Glutamatergic neuron (in vitro differentiated cells): ENCODE measurements around the gene MRPS18B. TPM values are rescaled to one million over a fixed set of nuclear protein-coding genes. Genes with fewer than 3 reads are reported as not detected.
A peak's percentile ranks its signal among the peaks of the same experiment; 100 is the strongest.

Experiments
- DNase-seq: peaks from one replicate; pipeline ENCODE4 v3.0.0; 2022
- H3K27ac Mint-ChIP-seq: one replicate; pipeline ENCODE4 v1.8.0; 2020; ENCODE audit warnings: mild to moderate bottlenecking, mixed read lengths, inconsistent platforms; ENCODE audit not compliant: unreplicated experiment
- H3K27me3 Mint-ChIP-seq: one replicate; pipeline ENCODE4 v1.8.0; 2020; ENCODE audit warnings: mild to moderate bottlenecking, moderate library complexity, mixed read lengths, inconsistent platforms; ENCODE audit not compliant: unreplicated experiment
- H3K36me3 Mint-ChIP-seq: one replicate; pipeline ENCODE4 v1.8.0; 2020; ENCODE audit warnings: mild to moderate bottlenecking, mixed read lengths, inconsistent platforms; ENCODE audit not compliant: unreplicated experiment
- H3K4me1 Mint-ChIP-seq: one replicate; pipeline ENCODE4 v1.8.0; 2020; ENCODE audit warnings: mild to moderate bottlenecking, low read depth, mixed read lengths, inconsistent platforms; ENCODE audit not compliant: unreplicated experiment
- H3K4me3 Mint-ChIP-seq: one replicate; pipeline ENCODE4 v1.8.0; 2020; ENCODE audit warnings: mild to moderate bottlenecking, mixed read lengths, inconsistent platforms; ENCODE audit not compliant: unreplicated experiment
- H3K9me3 Mint-ChIP-seq: one replicate; pipeline ENCODE4 v1.8.0; 2020; ENCODE audit warnings: mild to moderate bottlenecking, moderate library complexity, mixed read lengths, inconsistent platforms; ENCODE audit not compliant: unreplicated experiment
- CTCF ChIP-seq: fragments of 200-600 bp; sonication (generic); IDR thresholded peaks from one replicate; pipeline ENCODE4 v1.5.0; 2021; ENCODE audit not compliant: partially characterized antibody, unreplicated experiment
- total RNA-seq: library from RNA; stranded (reverse); fragmentation: NEBNext Ultra II Directional; extraction: Animal tissue kit (Norgen Biotek cat#: 25700); gene quantifications from one replicate; pipeline ENCODE4 v1.2.1, GENCODE V29; 2021; ENCODE audit not compliant: unreplicated experiment

MRPS18B gene
- total RNA-seq, 1 donor from 2014 or later, result 40.0 TPM

DNA sequence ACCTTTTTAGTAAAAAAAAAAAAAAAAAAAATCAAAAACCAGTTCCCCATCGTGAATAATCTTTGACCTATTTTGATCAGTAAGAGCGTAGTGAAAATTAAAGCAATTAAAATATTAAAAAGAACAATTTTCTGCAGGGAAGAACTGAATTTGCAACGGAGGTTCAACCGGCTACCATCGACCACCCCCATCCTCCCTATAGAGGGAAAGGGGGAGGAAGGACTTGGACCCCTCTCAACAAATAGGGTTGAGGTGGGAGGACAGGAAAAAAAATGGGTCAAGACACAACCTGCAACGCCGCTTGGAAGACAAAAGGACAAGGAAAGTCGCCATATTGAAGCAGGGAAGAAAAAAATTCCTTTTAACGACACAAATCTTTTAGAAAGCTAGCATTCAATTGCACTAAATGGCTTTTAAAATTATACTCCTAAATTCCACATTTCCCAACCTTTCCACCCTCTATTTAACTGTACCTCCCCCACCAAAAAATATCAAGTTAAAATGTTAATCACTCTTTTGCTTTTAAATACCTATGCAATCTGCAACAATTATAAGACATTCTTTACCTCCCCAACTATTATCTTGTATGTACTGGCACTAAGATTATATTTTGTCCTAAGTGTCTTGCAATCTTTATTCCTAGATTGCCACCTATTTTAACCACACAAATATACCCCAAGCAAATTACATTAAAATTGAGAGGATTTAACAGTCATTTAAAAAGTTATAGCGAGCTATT is 2.3 kb upstream of the MRPS18B start:
- DNase-seq, result peak; percentile 50

DNA sequence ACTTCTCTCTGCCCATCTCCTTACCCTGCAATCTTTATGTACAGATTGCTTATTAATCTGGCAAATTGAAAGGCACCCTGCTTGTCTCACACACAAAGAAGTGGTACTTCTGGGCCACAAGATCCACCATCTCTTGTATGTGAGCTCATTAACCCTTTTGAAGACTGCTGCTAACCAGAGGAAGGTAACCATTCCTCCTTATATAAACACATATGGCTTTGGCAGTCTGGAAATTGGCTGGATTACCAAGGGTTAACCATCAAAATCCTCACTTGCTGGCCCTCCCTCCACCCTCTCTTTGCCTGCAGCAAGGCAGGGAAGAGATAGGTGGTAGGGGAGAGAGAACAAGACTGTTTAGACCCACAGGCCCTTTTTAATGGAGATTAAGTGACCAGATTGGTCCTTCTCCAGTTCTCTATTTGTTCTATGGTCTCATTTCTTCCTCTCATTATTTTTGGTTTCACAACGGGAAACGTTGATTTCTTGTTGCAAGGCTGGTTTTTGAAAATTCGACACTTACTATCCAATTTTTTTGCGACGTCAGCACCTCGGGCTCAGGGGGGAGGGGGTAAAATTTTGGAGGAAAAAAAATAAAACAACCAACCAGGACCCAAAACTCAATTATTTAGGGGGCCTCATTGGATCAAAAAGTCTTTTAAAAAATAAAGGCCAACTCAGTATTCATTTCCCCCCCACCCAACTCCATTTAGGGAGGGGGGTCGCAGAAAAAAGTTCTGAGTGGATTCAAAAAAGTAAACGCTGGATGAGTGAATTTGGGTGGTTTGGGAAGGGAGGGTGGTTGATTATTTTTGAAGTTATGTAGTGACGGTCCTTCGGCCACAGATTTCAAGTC is 1.5 kb upstream of the MRPS18B start:
- peak; percentile 14 for TF ChIP-seq CTCF
- H3K9me3 Mint-ChIP-seq, result peaks cover 32% of the 10 kb centered on the region
- H3K4me3 Mint-ChIP-seq, result peak overlapping the region; percentile 97
- H3K27me3 Mint-ChIP-seq, result peaks cover 28% of the 10 kb centered on the region
- peak overlapping the region; percentile 99 for H3K27ac Mint-ChIP-seq
- peak; percentile 24 for DNase-seq
- peaks cover 26% of the 10 kb centered on the region for H3K4me1 Mint-ChIP-seq
- peaks cover 10% of the 10 kb centered on the region for H3K36me3 Mint-ChIP-seq

More for the DNA sequence above, 2.3 kb upstream of the MRPS18B start:
- Mint-ChIP-seq H3K9me3 (peaks cover 32% of the 10 kb centered on the region), H3K27me3 (peaks cover 28% of the 10 kb centered on the region), H3K4me1 (peaks cover 28% of the 10 kb centered on the region), H3K27ac (peak overlapping the region; percentile 99), H3K36me3 (peaks cover 10% of the 10 kb centered on the region), H3K4me3 (peak overlapping the region; percentile 97)
- TF ChIP-seq CTCF, result no peak

- Mint-ChIP-seq H3K27ac (peak within 1 kb of the TSS; percentile 99), H3K4me1 (peaks cover 19% of the 10 kb centered on the region), H3K36me3 (peaks cover 10% of the 10 kb centered on the region), H3K27me3 (peaks cover 28% of the 10 kb centered on the region), H3K9me3 (peaks cover 32% of the 10 kb centered on the region), H3K4me3 (peak within 1 kb of the TSS; percentile 97)
- no peak for TF ChIP-seq CTCF
- peak; percentile 95 for DNase-seq
Observed at GRCh38 chr6:30616811-30617564, 652 bp upstream of the MRPS18B start, which contains the start of gene PPP1R10. Gene PPP1R10 (minus strand): TSS chr6:30617243. CDS start chr6:30609944, 7,299 bp downstream.

DNA sequence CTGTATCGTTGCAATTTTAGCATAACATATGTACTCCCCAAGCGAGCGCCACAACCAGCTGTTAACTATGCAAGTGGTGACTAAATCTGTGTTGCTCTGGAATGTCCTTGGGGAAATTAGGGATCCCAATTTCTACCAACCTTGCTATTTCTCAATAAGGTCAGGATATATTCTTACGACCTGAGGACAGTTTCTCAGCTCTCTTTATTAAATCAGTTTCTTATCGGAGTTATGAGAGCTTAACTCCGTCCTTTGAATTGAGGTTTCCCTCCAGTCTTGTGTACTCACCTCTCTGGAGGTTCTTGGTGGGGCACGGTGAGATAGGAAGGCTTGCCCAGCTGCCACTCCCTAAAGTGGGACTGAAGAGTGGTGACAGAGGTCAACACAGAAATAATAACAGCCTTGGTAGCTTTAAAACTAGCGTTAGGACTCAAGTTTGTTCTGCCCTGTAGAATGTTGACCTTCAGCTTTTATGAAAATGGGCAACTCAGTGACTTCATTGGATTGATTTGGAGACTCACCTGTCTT is 694 bp downstream of the MRPS18B start:
- no peak for TF ChIP-seq CTCF
- H3K36me3 Mint-ChIP-seq, result peaks cover 10% of the 10 kb centered on the region
- H3K4me1 Mint-ChIP-seq, result peaks cover 14% of the 10 kb centered on the region
- H3K27me3 Mint-ChIP-seq, result peaks cover 26% of the 10 kb centered on the region
- H3K9me3 Mint-ChIP-seq, result peaks cover 32% of the 10 kb centered on the region
- peak overlapping the region; percentile 99 for H3K27ac Mint-ChIP-seq
- no peak for DNase-seq
- peak overlapping the region; percentile 97 for H3K4me3 Mint-ChIP-seq
